ENCODE results near the gene HIPK2. TPM values are rescaled to one million over a fixed set of nuclear protein-coding genes. Genes with fewer than 3 reads are reported as not detected.

Gene HIPK2
- total RNA-seq, 6 donors from 2014 or later, result 38.6 to 59.6 (median 45.9) TPM

GRCh38 chr7:139743967-139744767 is 33.6 kb downstream of the HIPK2 start:
- peaks cover 0 to 8% (median 0%) of the 10 kb centered on the region in 4 donors for H3K36me3 ChIP-seq
- 94% methylated on average over 10 of the region's 10 CpGs for WGBS, 2 donors
- peaks cover 43 to 76% (median 53%) of the 10 kb centered on the region in 4 donors for H3K4me1 ChIP-seq

DNA sequence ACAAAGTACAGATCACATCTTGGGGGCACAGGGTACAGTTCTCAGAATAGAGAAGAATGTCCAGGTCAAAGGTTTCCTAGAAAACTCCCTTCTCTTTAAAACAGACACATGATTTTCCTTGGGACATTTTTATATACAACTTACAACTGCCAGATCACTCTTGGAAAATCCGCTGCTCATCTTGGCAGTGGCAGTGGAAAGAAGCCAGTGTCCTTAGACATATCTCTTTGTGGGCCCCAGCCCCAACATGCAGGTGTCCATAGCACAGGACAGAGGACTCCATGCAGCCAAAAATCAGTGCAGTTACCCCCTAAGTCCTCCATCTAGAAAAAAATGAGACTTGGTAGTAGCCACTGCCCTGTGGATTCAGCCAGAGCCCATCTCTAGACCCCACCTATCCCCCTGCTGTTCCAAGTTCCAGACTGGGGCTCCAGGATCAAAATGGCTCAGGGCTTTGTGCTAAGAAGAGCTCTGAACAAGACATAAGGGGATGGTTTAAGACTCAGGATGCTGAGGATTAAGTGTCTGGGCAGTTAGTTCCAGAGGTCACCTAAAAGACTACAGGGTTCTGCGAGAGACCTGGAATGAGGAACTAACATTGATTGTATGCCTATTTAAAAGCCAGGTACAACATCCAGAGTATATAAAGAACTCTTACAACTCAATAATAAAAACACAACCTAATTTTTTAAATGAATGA is 34.4 kb downstream of the HIPK2 start:
- Histone ChIP-seq H3K36me3 (peaks cover 0 to 10% (median 0%) of the 10 kb centered on the region in 4 donors), H3K27ac (no peak overlapping the region), H3K4me1 (peaks cover 46 to 79% (median 52%) of the 10 kb centered on the region in 4 donors), H3K27me3 (no peaks in the 10 kb centered on the region), H3K9me3 (no peaks in the 10 kb centered on the region), H3K4me3 (no peak overlapping the region)
- TF ChIP-seq CTCF (IDR thresholded peaks at IDR 0.05), result no peak
- ATAC-seq (ENCODE audit: low FRiP score in 2 of 2), result no peak
- no peak for DNase-seq
- 71 to 82% methylated on average over 2 of the region's 2 CpGs for WGBS, 2 donors

More at GRCh38 chr7:139743967-139744767, 33.6 kb downstream of the HIPK2 start:
- Histone ChIP-seq H3K27ac (no peak overlapping the region), H3K4me3 (no peak overlapping the region), H3K9me3 (no peaks in the 10 kb centered on the region), H3K27me3 (no peaks in the 10 kb centered on the region)
- TF ChIP-seq POLR2AphosphoS5 (IDR thresholded peaks at IDR 0.05) (no peak), EP300 (IDR thresholded peaks at IDR 0.05) (no peak), CTCF (IDR thresholded peaks at IDR 0.05) (no peak), POLR2A (IDR thresholded peaks at IDR 0.05) (no peak)
- no peak for ATAC-seq (ENCODE audit: low FRiP score in 2 of 2)
- DNase-seq, result no peak

DNA sequence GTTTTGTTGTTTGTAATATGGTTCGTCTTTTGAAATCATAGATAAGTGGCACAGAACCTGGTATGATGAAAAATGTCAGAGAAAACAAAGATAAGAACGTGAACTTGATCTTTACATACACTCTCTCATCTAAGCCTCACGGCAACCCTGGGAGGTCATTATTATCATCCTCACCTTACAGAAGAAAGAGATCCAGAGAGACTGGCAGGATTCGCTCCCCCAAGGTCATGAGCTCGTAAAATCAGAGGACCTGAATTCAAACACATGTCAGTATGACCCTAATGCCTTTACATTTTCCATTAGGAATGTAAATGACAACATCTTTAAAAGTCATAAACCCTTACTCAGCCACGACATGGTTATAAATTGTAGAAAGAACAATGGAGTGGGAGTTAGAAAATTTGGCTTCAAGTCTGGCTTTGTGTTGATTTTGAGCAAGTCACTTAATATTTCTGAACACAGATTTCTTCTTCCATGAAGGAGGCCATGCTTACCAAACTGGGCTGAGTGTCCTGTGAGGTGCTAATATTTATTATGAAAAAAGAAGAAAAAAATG is 35.9 kb downstream of the HIPK2 start:
- peaks cover 0 to 10% (median 0%) of the 10 kb centered on the region in 4 donors for H3K36me3 ChIP-seq
- DNase-seq (no peak), ATAC-seq (ENCODE audit: low FRiP score in 2 of 2) (no peak)
- H3K4me1 ChIP-seq, result peaks cover 56 to 75% (median 58%) of the 10 kb centered on the region in 4 donors
- no peak for TF ChIP-seq POLR2A (IDR thresholded peaks at IDR 0.05)
- no peak for TF ChIP-seq CTCF (IDR thresholded peaks at IDR 0.05)
- TF ChIP-seq EP300 (IDR thresholded peaks at IDR 0.05), result no peak
- TF ChIP-seq POLR2AphosphoS5 (IDR thresholded peaks at IDR 0.05), result no peak
- no peak overlapping the region for H3K27ac ChIP-seq
- 85 to 87% methylated on average over 6 of the region's 6 CpGs for WGBS, 2 donors
- no peaks in the 10 kb centered on the region for H3K9me3 ChIP-seq
- H3K4me3 ChIP-seq, result no peak overlapping the region
- H3K27me3 ChIP-seq, result no peaks in the 10 kb centered on the region

DNA sequence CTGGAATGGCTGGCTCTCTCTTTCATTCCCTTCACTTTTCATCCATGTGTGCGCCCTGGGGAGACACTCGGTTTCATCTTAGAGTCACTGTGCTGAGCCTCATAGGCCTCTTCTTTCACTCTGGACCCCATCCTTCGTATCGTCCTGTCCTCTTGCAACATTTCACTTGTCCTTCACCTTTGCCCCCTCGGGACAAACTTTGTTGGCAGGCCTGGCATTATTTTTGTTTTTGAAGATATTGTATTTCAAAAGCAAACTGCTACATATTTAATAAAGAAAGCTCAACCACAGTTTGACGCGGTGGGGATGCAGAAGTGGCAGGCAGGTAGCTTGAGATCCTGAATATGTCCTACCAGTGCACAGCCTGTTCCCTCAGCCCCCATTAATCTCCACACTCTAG is 36.6 kb downstream of the HIPK2 start:
- TF ChIP-seq POLR2AphosphoS5 (IDR thresholded peaks at IDR 0.05) (no peak), POLR2A (IDR thresholded peaks at IDR 0.05) (no peak), EP300 (IDR thresholded peaks at IDR 0.05) (no peak), CTCF (IDR thresholded peaks at IDR 0.05) (no peak)
- DNase-seq, result no peak
- 89 to 92% methylated on average over 7 of the region's 7 CpGs for WGBS, 2 donors
- Histone ChIP-seq H3K36me3 (peaks cover 0 to 10% (median 0%) of the 10 kb centered on the region in 4 donors), H3K27ac (peak overlapping the region in 1 of 4 donors; percentile 38), H3K27me3 (no peaks in the 10 kb centered on the region), H3K4me1 (peaks cover 50 to 75% (median 56%) of the 10 kb centered on the region in 4 donors), H3K4me3 (no peak overlapping the region), H3K9me3 (no peaks in the 10 kb centered on the region)
- no peak for ATAC-seq (ENCODE audit: low FRiP score in 2 of 2)
